ENCODE measurements around the gene DNAH3.

GRCh38 chr16:20901436-20902112, 249.1 kb downstream of the DNAH3 start:
- TF ChIP-seq, protein P1, sequence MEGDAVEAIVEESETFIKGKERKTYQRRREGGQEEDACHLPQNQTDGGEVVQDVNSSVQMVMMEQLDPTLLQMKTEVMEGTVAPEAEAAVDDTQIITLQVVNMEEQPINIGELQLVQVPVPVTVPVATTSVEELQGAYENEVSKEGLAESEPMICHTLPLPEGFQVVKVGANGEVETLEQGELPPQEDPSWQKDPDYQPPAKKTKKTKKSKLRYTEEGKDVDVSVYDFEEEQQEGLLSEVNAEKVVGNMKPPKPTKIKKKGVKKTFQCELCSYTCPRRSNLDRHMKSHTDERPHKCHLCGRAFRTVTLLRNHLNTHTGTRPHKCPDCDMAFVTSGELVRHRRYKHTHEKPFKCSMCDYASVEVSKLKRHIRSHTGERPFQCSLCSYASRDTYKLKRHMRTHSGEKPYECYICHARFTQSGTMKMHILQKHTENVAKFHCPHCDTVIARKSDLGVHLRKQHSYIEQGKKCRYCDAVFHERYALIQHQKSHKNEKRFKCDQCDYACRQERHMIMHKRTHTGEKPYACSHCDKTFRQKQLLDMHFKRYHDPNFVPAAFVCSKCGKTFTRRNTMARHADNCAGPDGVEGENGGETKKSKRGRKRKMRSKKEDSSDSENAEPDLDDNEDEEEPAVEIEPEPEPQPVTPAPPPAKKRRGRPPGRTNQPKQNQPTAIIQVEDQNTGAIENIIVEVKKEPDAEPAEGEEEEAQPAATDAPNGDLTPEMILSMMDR (conservative IDR thresholded peaks at IDR 0.05; ENCODE audit: low read length): no peak
- no peak for TF ChIP-seq EZH2phosphoT487 (IDR thresholded peaks at IDR 0.05; ENCODE audit: borderline replicate concordance)

All from Loucy (cell line).